T1000 (cell line): Measurements from ENCODE around the gene CREM.
A peak's percentile ranks its signal among the peaks of the same experiment; 100 is the strongest.
"Not testable (repeated sequence)": the region's sequence is repeated elsewhere in the genome, so short reads cannot be mapped to it uniquely, and the experiment has no call there.

Experiments used
- DNase-seq: peaks from one replicate; lab custom pipeline; 2025; ENCODE audit warnings: mixed read lengths; lab: John Stamatoyannopoulos, UW

The CREM gene

GRCh38 chr10:35126530-35127288, at the start of gene CREM:
CREM (plus strand) TSS chr10:35126846; CDS start chr10:35137836, 10,990 bp downstream.
- peak; percentile 95 for DNase-seq

- no peak for DNase-seq
Measured at GRCh38 chr10:35079265-35079664, 47.4 kb upstream of the CREM start.

GRCh38 chr10:35079763-35080162, 46.9 kb upstream of the CREM start:
- DNase-seq: peak; percentile 11

DNA sequence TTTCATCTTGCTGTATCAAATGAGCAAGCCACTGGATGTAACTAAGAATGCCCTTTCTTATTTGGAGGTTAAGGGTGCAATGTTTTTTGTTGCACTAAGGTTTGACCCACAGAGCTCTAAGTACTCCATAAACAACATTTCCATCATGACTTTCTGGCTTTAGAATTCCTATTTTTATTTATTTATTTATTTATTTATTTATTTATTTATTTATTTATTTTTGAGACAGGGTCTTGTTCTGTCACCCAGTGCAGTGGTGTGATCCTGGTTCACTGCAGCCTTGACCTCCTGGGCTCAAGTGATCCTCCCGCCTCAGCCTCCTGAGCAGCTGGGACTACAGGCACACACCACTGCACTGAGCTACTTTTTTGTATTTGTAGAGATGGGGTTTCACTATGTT, 46.4 kb upstream of the CREM start:
- not testable (repeated sequence) for DNase-seq

DNA sequence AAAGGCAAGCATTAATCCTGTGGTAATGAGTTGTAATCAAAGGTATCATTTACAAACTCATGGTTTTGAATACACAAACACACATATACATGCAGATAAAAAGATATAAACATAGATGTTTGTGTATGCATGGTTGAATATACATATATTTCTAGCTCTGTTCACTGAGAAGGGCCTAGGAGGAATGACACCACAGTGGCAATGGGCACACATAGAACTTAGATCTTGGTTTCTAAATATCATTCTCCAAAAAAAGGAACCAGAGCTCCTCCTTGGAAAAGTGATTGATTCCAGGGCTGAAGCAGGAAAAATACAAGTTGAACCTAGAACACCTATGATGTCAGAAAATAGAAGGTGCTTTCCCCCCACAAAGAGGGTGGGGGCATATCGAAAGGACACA, 43.4 kb upstream of the CREM start:
- DNase-seq: no peak

DNA sequence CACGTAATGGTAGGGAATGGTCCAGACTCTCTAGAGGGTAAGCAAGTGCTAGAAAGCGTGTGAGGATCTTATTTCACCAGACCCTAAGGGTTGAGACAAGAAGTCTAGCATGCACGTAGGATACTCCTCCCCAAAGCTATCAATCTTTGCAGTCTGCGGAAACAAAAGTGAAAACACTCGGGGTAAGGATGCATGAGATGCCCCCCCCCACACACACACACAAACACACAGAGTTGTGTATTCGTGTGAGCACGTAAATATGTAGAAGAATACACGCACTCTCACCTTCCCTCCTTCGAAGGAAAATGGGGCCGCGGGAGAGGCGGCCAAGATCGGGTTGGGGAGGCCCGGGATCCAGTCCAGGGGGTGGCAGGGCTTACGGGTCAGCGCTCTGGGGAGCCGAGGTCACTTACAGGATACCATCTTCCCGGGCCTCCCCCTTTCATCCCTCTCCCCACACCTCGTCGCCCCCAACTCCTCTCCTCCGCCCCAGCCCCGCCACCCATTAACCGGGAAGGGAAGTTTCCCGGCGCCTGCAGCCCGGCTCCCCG, 37.0 kb upstream of the CREM start:
- DNase-seq: no peak

GRCh38 chr10:35090162-35090954, 36.3 kb upstream of the CREM start, which contains the start of gene CUL2:
CUL2 (minus strand) TSS chr10:35090341; CDS start chr10:35071317, 19,024 bp downstream.
- peak; percentile 87 for DNase-seq

- no peak for DNase-seq
Measured at GRCh38 chr10:35091994-35092790, 34.5 kb upstream of the CREM start.

- no peak for DNase-seq
Measured at GRCh38 chr10:35092851-35093250, 33.8 kb upstream of the CREM start.

- no peak for DNase-seq
Measured at GRCh38 chr10:35096312-35096711, 30.3 kb upstream of the CREM start.

GRCh38 chr10:35097510-35097909, 29.1 kb upstream of the CREM start:
- DNase-seq: no peak

GRCh38 chr10:35103882-35104281, 22.8 kb upstream of the CREM start:
- DNase-seq: no peak

DNA sequence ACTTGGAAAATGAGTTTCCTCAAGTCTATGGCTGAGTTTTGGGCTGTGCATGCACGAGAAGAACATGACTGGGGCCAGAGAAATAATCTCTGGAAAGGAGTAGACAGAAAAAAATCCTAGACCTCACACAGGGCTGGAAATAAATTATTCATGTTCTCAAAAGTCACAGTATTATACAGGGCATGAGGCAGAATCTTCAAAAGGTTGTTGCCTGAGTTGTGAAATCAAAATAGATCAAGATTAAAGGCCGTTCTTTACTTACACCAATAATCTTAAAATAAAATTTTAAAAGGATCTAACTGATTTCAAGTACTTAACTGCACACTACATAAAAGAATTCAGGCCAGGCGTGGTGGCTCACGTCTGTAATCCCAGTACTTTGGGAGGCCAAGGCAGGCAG, 14.1 kb upstream of the CREM start:
- no peak for DNase-seq

DNA sequence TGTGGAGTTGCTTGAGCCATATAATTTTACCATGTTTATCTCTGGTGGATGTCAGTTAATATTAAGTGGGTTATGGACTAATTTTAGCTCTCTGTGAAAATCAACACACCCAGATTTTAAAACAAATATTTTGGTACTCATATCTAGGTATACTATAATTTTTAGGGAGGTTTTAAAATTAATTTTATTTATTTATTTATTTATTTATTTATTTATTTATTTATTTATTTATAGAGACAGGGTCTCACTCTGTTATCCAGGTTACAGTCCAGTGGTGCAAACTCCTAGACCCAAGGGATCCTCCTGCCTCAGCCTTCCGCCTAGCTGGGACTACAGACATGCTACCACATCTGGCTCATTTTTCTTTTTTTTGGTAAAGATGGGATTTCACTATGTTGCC, 7.3 kb upstream of the CREM start:
- DNase-seq: no peak

- DNase-seq: no peak
Measured at GRCh38 chr10:35124540-35124939, 2.1 kb upstream of the CREM start.

- no peak for DNase-seq
Measured at GRCh38 chr10:35126062-35126529, 550 bp upstream of the CREM start.

GRCh38 chr10:35127289-35127891, 744 bp downstream of the CREM start:
- DNase-seq: peak; percentile 41

GRCh38 chr10:35129185-35129674, 2.6 kb downstream of the CREM start:
- no peak for DNase-seq

DNA sequence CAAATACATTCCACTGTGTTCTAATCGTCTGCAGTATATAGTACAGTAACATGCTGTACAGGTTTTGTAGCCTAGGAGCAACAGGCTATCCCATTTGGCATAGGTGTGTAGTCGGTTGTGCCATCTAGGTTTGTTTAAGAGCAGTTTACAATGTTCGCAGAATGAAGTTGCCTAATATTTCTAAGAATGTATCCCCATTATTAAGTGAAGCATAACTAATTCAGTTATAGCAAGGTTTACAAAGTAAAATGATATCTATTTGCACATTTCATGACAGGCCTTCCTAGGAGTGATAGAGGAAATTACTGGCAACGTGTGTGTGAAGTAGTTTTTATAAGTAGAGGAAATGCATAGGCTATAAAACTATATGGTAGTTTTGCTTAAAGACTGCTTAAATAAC, 4.0 kb downstream of the CREM start:
- DNase-seq: no peak

DNA sequence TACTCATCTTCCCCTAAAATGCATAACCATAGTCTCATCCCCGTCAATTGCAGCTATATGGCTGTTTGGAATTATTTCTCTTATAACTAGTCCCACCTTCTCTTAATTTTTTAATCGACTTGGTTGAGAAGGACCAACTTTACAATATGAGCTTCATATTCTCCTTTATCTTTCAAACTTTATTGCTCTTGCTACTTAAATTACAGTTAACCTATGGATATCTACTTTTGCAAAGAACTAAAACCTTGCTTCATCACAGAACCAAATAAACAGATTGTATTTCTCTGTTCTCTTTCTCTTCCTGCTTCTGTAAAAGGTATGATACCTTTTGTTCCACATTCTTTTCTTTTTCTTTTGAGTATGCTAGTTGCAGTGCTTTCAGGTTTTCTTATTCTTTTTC, 6.1 kb downstream of the CREM start:
- no peak for DNase-seq

GRCh38 chr10:35133586-35133985, 6.9 kb downstream of the CREM start:
- DNase-seq: no peak
